Body of pancreas (tissue), 4 donors: ENCODE results near the gene CDX1. TPM values are rescaled to one million over a fixed set of nuclear protein-coding genes. Genes with fewer than 3 reads are reported as not detected.

ENCODE experiments used
- ATAC-seq: fragments of 150-250 bp; one replicate; pipeline ENCODE4 v1.9.1; 2016
- DNase-seq, 4 donors: peaks; one replicate each; pipeline ENCODE4 v3.0.0-alpha.2; 2019
- H3K27ac ChIP-seq, 4 donors: fragments of 200-600 bp; sonication (generic); 1 replicate in 3 of 4; 2 replicates in 1 of 4; pipeline versions ENCODE4 v1.5.1 to v1.6.1; 2016 to 2019; ENCODE audit warnings: mild to moderate bottlenecking in 1 of 4, mixed read lengths in 1 of 4, moderate library complexity in 1 of 4
- H3K27me3 ChIP-seq, 2 donors: fragments of 200-600 bp; sonication (generic); one replicate each; pipeline ENCODE4 v1.6.0; 2016; ENCODE audit warnings: mild to moderate bottlenecking in 1 of 2
- H3K36me3 ChIP-seq, 2 donors: fragments of 200-600 bp; sonication (generic); replicated peaks in 1 of 2; 2 replicates each; pipeline ENCODE4 v1.5.1; 2016; ENCODE audit warnings: low read depth in 2 of 2; ENCODE audit not compliant: insufficient read depth in 1 of 2
- H3K4me1 ChIP-seq: fragments of 200-600 bp; sonication (generic); one replicate; pipeline ENCODE4 v1.6.0; 2016
- H3K4me3 ChIP-seq, 2 donors: fragments of 200-600 bp; sonication (generic); 1 replicate in 1 of 2; 2 replicates in 1 of 2; pipeline ENCODE4 v1.5.1; 2016 to 2019
- H3K9me3 ChIP-seq, 3 donors: fragments of 200-600 bp; sonication (generic); 1 replicate in 2 of 3; 2 replicates in 1 of 3; pipeline ENCODE4 v1.5.1; 2016
- POLR2A ChIP-seq, 3 donors: fragments of 450-650 bp; IDR thresholded peaks; one replicate each; pipeline ENCODE4 v1.6.1; 2016; ENCODE audit warnings: antibody characterized with exemption in 3 of 3, mild to moderate bottlenecking in 2 of 3
- WGBS, 2 donors: methylation state at CpG; one replicate each; pipeline ENCODE4 v1.1.5; 2017; 5-methylcytosine and 5-hydroxymethylcytosine counted together
- intact Hi-C: fragments of 100-400 bp; cut with DNase I; formaldehyde crosslinking; loops from one replicate; pipeline ENCODE4 v1.15.1; 2023
- total RNA-seq, 2 donors: library from RNA; depleted of rRNA; stranded (reverse); fragments of >200 nt; gene quantifications; one replicate each; pipeline ENCODE4 v1.1.0, GENCODE V29; 2016
- TF ChIP-seq, protein P1 (sequence below), 7 experiments: fragments of 450-650 bp in 4 of 7; fragments of 200-600 bp in 3 of 7; sonication (generic) in 3 of 7; IDR thresholded peaks; one replicate each; pipeline ENCODE4 v1.5.1; 2016 to 2019; ENCODE audit warnings: antibody characterized with exemption in 7 of 7

The CDX1 gene
- total RNA-seq, 2 donors from 2014 or later: not detected

DNA sequence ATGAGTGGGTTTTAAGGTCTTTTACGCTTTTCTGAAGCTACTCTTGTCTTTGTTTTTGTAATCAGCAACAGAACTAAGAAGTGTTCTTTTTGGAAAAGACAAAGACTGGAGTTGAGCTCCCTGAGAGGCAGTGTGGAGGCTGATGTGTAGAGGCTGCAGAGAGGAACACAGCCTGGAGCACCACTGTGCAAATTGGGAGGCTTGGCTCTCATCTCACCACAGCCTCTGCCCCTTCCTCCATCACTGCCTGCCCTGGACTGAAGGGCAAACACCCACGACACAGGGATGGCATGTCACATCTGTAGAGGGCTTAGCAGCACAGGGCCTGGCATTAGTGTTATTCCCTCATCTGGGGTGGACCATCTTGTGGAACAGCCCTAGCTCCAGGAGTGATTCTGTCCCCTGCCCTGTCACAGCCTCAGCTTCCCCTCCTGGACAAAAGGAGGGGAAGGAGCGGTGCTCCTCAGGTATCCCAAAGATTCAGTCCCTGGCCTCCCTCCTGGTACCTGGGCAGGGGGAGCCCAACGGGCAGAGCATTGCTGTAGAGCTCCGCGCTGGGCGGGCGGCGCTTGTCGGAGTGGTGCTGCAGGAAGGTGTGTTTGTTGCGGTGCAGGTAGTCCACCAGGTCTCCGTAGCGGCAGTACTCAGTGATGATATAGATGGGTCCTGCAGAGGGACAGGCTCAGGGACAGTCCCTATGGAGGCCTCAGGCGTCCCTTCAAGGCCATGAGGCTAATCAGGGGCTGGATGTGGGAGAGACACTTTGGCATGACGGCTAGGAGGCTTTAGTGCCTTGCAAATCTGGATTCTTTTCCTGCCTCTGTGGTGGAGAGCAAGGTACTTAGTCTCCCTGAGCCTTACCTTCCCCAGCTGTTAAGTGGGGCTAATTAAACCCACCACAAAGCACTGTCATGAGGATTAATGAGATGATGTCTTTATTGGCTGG is 43.8 kb upstream of the CDX1 start:
- Histone ChIP-seq H3K27me3 (no peaks in the 10 kb centered on the region), H3K27ac (no peak overlapping the region), H3K4me1 (no peaks in the 10 kb centered on the region), H3K9me3 (no peaks in the 10 kb centered on the region), H3K36me3 (no peaks in the 10 kb centered on the region), H3K4me3 (no peak overlapping the region)
- TF ChIP-seq, protein P1, sequence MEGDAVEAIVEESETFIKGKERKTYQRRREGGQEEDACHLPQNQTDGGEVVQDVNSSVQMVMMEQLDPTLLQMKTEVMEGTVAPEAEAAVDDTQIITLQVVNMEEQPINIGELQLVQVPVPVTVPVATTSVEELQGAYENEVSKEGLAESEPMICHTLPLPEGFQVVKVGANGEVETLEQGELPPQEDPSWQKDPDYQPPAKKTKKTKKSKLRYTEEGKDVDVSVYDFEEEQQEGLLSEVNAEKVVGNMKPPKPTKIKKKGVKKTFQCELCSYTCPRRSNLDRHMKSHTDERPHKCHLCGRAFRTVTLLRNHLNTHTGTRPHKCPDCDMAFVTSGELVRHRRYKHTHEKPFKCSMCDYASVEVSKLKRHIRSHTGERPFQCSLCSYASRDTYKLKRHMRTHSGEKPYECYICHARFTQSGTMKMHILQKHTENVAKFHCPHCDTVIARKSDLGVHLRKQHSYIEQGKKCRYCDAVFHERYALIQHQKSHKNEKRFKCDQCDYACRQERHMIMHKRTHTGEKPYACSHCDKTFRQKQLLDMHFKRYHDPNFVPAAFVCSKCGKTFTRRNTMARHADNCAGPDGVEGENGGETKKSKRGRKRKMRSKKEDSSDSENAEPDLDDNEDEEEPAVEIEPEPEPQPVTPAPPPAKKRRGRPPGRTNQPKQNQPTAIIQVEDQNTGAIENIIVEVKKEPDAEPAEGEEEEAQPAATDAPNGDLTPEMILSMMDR (IDR thresholded peaks at IDR 0.05): no peak
- no peak for TF ChIP-seq POLR2A (IDR thresholded peaks at IDR 0.05)
- no peak for DNase-seq
- intact Hi-C loops: no loop called here
- 82 to 89% methylated on average over 7 to 15 of the region's 15 CpGs for WGBS, 2 donors
- ATAC-seq: no peak

DNA sequence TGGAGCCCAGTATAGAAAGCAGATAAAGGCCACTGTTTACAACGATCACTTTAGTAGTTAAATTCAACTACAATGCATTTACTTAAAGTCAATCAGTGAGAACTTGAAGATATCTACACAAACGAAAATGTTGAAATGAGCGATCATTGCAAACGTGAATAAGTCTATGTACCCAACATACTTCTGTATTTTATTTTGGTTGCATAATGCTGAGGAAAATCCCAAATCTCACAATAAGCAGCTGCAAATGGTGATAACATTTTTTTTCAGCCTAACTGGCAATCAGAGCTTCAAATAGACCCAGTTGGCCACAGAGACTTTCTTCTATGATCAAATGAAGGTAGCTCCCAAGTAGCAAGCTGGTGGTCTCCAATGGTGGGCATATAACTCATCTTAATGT is 43.0 kb upstream of the CDX1 start:
- 50 to 55% methylated on average over 4 of the region's 4 CpGs for WGBS, 2 donors
- Histone ChIP-seq H3K9me3 (no peaks in the 10 kb centered on the region), H3K4me3 (no peak overlapping the region), H3K27me3 (no peaks in the 10 kb centered on the region), H3K27ac (no peak overlapping the region), H3K36me3 (no peaks in the 10 kb centered on the region), H3K4me1 (no peaks in the 10 kb centered on the region)
- intact Hi-C loops: no loop called here
- TF ChIP-seq POLR2A (IDR thresholded peaks at IDR 0.05): no peak
- TF ChIP-seq, protein P1 (IDR thresholded peaks at IDR 0.05): no peak
- DNase-seq: no peak
- ATAC-seq: no peak

- intact Hi-C loops: no loop called here
- H3K27me3 ChIP-seq: no peaks in the 10 kb centered on the region
- no peaks in the 10 kb centered on the region for H3K4me1 ChIP-seq
- H3K9me3 ChIP-seq: no peaks in the 10 kb centered on the region
- no peak overlapping the region for H3K4me3 ChIP-seq
- no peaks in the 10 kb centered on the region for H3K36me3 ChIP-seq
- no peak for DNase-seq
- H3K27ac ChIP-seq: no peak overlapping the region
- TF ChIP-seq, protein P1 (IDR thresholded peaks at IDR 0.05): no peak
- WGBS, 2 donors: 79 to 86% methylated on average over 4 to 11 of the region's 11 CpGs
- no peak for ATAC-seq
These were observed 42.4 kb upstream of the CDX1 start for GRCh38 chr5:150124111-150124557.

- no peak for ATAC-seq
- 56 to 83% methylated on average over 5 to 8 of the region's 8 CpGs for WGBS, 2 donors
- H3K27me3 ChIP-seq: no peaks in the 10 kb centered on the region
- no peak for DNase-seq
- intact Hi-C loops: no loop called here
- TF ChIP-seq POLR2A (IDR thresholded peaks at IDR 0.05): no peak
- TF ChIP-seq, protein P1 (IDR thresholded peaks at IDR 0.05): no peak
- H3K27ac ChIP-seq: no peak overlapping the region
- H3K36me3 ChIP-seq: no peaks in the 10 kb centered on the region
- H3K4me3 ChIP-seq: no peak overlapping the region
- no peaks in the 10 kb centered on the region for H3K9me3 ChIP-seq
- H3K4me1 ChIP-seq: peaks cover 2% of the 10 kb centered on the region
These were observed 42.0 kb upstream of the CDX1 start for GRCh38 chr5:150124596-150124995.
